HUES64 (cell line): ENCODE results near the gene PPFIA1.

Experiments
- H3K27ac ChIP-seq: 2 replicates; pipeline ENCODE4 v1.7.0; 2013; ENCODE audit warnings: low read depth, low read length, inconsistent platforms
- H3K27me3 ChIP-seq: 2 replicates; pipeline ENCODE4 v1.6.1; 2013; ENCODE audit warnings: mild to moderate bottlenecking, low read length; ENCODE audit not compliant: insufficient read depth
- H3K36me3 ChIP-seq: 2 replicates; pipeline ENCODE4 v1.6.1; 2013; ENCODE audit warnings: mild to moderate bottlenecking, low read length; ENCODE audit not compliant: insufficient read depth
- H3K4me1 ChIP-seq: 2 replicates; pipeline ENCODE4 v1.6.1; 2013; ENCODE audit warnings: mild to moderate bottlenecking, low read length, moderate library complexity; ENCODE audit not compliant: insufficient read depth
- H3K4me3 ChIP-seq: 2 replicates; pipeline ENCODE4 v1.5.1; 2013; ENCODE audit warnings: mild to moderate bottlenecking, low read length, moderate library complexity
- H3K9ac ChIP-seq: 2 replicates; pipeline ENCODE4 v1.6.1; 2013; ENCODE audit warnings: mild to moderate bottlenecking, low read depth, low read length
- H3K9me3 ChIP-seq: 2 replicates; pipeline ENCODE4 v1.6.1; 2013; ENCODE audit warnings: low read depth, low read length; ENCODE audit not compliant: insufficient read depth
- WGBS: fragments of 150-250, 120-280 bp; methylation state at CpG from one replicate; pipeline ENCODE4 v1.1.7; 2013; ENCODE audit warnings: missing lambda C conversion rate; 5-methylcytosine and 5-hydroxymethylcytosine counted together

Gene PPFIA1

GRCh38 chr11:70233962-70234361 is 36.5 kb upstream of the PPFIA1 start:
- Histone ChIP-seq H3K36me3 (no peaks in the 10 kb centered on the region), H3K9me3 (no peaks in the 10 kb centered on the region), H3K27ac (no peak overlapping the region), H3K27me3 (no peaks in the 10 kb centered on the region), H3K4me1 (no peaks in the 10 kb centered on the region), H3K4me3 (no peak overlapping the region), H3K9ac (no peak overlapping the region)
- WGBS, result 98% methylated on average over 9 of the region's 9 CpGs

DNA sequence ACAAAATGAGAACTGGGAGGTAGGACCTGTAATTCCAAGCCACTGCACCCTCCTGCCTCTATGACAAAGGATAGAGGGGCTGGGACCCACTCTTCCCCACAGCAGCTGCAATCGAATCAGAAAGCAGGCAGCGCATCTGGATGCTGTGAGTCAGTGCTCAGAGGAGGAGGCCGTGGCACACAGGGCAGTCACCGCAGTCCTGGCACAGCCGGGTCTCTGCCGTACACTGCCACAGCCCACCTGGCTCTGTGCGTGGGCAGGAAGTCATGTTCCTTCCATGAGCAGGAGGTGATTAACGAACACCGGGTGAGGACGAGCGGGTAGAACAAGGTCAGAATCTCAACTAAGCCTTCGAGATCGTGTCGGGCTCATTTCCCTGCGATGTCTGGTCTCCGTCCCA is 30.2 kb upstream of the PPFIA1 start:
- no peaks in the 10 kb centered on the region for H3K36me3 ChIP-seq
- no peaks in the 10 kb centered on the region for H3K27me3 ChIP-seq
- H3K4me3 ChIP-seq, result no peak overlapping the region
- no peaks in the 10 kb centered on the region for H3K4me1 ChIP-seq
- no peaks in the 10 kb centered on the region for H3K9me3 ChIP-seq
- H3K27ac ChIP-seq, result no peak overlapping the region
- WGBS, result 92% methylated on average over 16 of the region's 16 CpGs
- no peak overlapping the region for H3K9ac ChIP-seq

DNA sequence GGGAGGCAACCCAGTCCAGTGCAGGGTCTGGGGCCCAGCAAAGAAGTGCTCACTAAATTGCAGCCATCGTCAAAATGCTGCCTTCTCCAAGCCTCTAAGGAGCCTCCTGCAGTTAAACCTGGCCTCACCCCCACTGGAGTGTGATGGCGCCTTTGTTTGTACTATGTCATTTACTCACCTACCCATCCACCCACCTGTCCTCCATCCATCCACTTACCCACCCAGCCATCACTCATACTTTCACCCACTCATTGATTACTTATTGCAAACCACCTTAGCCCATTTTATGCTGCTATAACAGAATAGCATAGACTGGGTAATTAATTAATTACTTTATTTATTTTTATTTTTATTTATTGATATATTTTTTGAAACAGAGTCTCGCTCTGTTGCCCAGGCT is 28.8 kb upstream of the PPFIA1 start:
- Histone ChIP-seq H3K9me3 (no peaks in the 10 kb centered on the region), H3K9ac (no peak overlapping the region), H3K36me3 (no peaks in the 10 kb centered on the region), H3K4me3 (no peak overlapping the region), H3K4me1 (no peaks in the 10 kb centered on the region), H3K27ac (no peak overlapping the region), H3K27me3 (no peaks in the 10 kb centered on the region)
- WGBS, result 90% methylated on average over 3 of the region's 3 CpGs

- no peaks in the 10 kb centered on the region for H3K36me3 ChIP-seq
- H3K9me3 ChIP-seq, result no peaks in the 10 kb centered on the region
- no peak overlapping the region for H3K27ac ChIP-seq
- no peak overlapping the region for H3K9ac ChIP-seq
- H3K4me3 ChIP-seq, result no peak overlapping the region
- 84% methylated on average over 4 of the region's 4 CpGs for WGBS
- H3K4me1 ChIP-seq, result no peaks in the 10 kb centered on the region
- H3K27me3 ChIP-seq, result no peaks in the 10 kb centered on the region
Observed at GRCh38 chr11:70242885-70243284, 27.6 kb upstream of the PPFIA1 start.

- no peak overlapping the region for H3K27ac ChIP-seq
- H3K9me3 ChIP-seq, result no peaks in the 10 kb centered on the region
- H3K9ac ChIP-seq, result no peak overlapping the region
- no peaks in the 10 kb centered on the region for H3K4me1 ChIP-seq
- no peaks in the 10 kb centered on the region for H3K27me3 ChIP-seq
- H3K4me3 ChIP-seq, result no peak overlapping the region
- H3K36me3 ChIP-seq, result no peaks in the 10 kb centered on the region
- WGBS, result 92% methylated on average over 15 of the region's 15 CpGs
Observed at GRCh38 chr11:70243912-70244652, 26.4 kb upstream of the PPFIA1 start.

DNA sequence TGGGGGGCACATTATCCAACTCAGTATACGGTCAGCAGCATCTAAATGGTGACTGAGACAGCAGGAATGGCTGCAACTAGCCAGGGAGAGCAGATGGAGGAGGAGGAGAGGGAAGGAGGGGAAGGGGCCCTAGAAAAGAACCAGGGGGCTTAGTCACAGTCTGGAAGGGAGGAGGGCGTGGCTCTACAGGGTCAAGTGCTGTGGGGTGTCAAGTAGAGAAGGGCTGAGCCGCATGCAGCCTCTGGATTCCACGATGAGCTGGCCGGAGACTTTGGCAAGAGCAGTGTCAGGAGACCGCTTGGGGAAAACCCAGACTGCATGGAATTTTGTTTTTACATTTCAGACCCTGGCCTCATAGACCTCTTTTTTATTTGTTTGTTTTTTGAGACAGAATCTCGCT is 25.8 kb upstream of the PPFIA1 start:
- Histone ChIP-seq H3K4me3 (no peak overlapping the region), H3K4me1 (no peaks in the 10 kb centered on the region), H3K27me3 (no peaks in the 10 kb centered on the region), H3K27ac (no peak overlapping the region), H3K36me3 (no peaks in the 10 kb centered on the region), H3K9ac (no peak overlapping the region), H3K9me3 (no peaks in the 10 kb centered on the region)
- 85% methylated on average over 7 of the region's 7 CpGs for WGBS

- no peaks in the 10 kb centered on the region for H3K9me3 ChIP-seq
- no peaks in the 10 kb centered on the region for H3K27me3 ChIP-seq
- H3K9ac ChIP-seq, result no peak overlapping the region
- no peaks in the 10 kb centered on the region for H3K4me1 ChIP-seq
- no peak overlapping the region for H3K27ac ChIP-seq
- 81% methylated on average over 8 of the region's 8 CpGs for WGBS
- no peaks in the 10 kb centered on the region for H3K36me3 ChIP-seq
- H3K4me3 ChIP-seq, result no peak overlapping the region
Observed at GRCh38 chr11:70246196-70246595, 24.3 kb upstream of the PPFIA1 start.

DNA sequence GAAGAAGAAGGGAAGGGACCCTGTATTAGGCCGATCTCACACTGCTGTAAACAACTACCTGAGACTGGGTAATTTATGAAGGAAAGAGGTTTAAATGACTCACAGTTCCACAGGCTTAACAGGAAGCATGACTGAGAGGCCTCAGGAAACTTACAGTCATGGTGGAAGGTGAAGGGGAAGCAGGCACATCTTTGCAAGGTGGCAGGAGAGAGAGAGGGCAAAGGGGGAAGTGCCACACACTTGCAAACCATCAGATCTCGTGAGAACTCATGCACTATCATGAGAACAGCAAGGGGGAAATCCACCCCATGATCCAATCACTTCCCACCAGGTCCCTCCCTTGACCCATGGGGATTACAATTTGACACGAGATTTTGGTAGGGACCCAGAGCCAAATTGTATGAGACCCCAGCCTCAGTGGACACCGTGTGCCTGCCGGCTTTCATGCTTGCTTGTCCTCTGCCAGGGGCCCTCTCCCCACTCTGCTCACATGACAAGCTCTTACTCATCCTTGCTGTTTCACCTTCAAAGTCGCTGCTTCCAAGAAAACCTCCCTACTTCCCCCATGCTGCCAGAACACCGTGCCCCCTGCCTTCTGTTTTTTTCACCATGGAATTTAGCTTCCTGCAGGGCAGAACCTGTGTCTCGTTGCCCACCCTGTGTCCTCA is 23.3 kb upstream of the PPFIA1 start:
- Histone ChIP-seq H3K4me3 (no peak overlapping the region), H3K9me3 (no peaks in the 10 kb centered on the region), H3K9ac (no peak overlapping the region), H3K4me1 (no peaks in the 10 kb centered on the region), H3K27ac (no peak overlapping the region), H3K27me3 (no peaks in the 10 kb centered on the region), H3K36me3 (no peaks in the 10 kb centered on the region)
- WGBS, result 69% methylated on average over 8 of the region's 8 CpGs

GRCh38 chr11:70247710-70248072 is 22.8 kb upstream of the PPFIA1 start:
- Histone ChIP-seq H3K4me1 (no peaks in the 10 kb centered on the region), H3K9me3 (no peaks in the 10 kb centered on the region), H3K27me3 (no peaks in the 10 kb centered on the region), H3K27ac (no peak overlapping the region), H3K36me3 (no peaks in the 10 kb centered on the region), H3K9ac (no peak overlapping the region), H3K4me3 (no peak overlapping the region)
- 65% methylated on average over 4 of the region's 4 CpGs for WGBS

GRCh38 chr11:70250876-70251658 is 19.4 kb upstream of the PPFIA1 start:
- 83% methylated on average over 16 of the region's 16 CpGs for WGBS
- H3K36me3 ChIP-seq, result no peaks in the 10 kb centered on the region

DNA sequence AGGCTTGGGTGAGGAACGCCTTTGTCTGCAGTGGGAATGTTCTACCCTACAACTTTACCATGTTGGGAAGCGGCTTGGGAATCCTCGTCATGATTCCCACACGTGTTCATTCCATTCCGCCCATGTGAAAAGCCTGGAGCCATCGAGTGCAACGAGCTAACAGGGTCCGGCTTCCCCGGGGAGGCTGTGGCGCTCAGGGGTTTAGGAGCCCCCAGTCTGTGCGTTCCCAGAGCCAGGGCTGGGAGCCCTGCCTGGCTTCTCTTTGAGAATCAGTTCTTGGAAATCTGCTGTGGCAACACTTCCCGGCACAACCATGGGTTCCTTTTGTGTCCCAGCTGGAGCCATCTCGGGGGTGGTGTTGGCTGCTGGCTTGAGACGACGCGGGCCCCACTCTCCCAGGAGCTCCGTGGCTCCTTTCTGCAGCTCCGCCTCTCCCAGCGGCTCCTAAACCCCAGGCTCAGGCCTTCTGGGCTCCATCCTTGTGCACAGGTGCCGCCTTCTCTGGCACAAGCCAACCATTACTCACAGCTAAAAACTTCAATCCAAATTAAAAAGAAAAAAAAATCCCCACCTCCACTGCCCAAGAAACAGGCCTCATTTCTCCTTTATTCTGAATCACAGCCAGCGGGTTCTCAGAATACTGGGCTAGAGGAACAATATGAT is 18.7 kb upstream of the PPFIA1 start:
- Histone ChIP-seq H3K9me3 (no peaks in the 10 kb centered on the region), H3K27ac (no peak overlapping the region), H3K4me3 (no peak overlapping the region), H3K4me1 (no peaks in the 10 kb centered on the region), H3K9ac (no peak overlapping the region), H3K36me3 (no peaks in the 10 kb centered on the region), H3K27me3 (no peaks in the 10 kb centered on the region)
- WGBS, result 80% methylated on average over 21 of the region's 21 CpGs

More at GRCh38 chr11:70250876-70251658, 19.4 kb upstream of the PPFIA1 start:
- Histone ChIP-seq H3K27ac (no peak overlapping the region), H3K4me1 (no peaks in the 10 kb centered on the region), H3K27me3 (no peaks in the 10 kb centered on the region), H3K4me3 (no peak overlapping the region), H3K9me3 (no peaks in the 10 kb centered on the region), H3K9ac (no peak overlapping the region)
